K562 (cell line): Measurements from ENCODE around the gene CABP4. TPM values are rescaled to one million over a fixed set of nuclear protein-coding genes. Genes with fewer than 3 reads are reported as not detected.

Experiments used
- ARID4B ChIP-seq: sonication (generic); formaldehyde crosslinking; IDR thresholded peaks from 2 replicates; pipeline ENCODE4 v1.8.0; 2022; ENCODE audit warnings: mild to moderate bottlenecking, missing genetic modification reagents
- BACH1 ChIP-seq: fragments of 200-800 bp; sonication (Bioruptor generic); IDR thresholded peaks from 2 replicates; pipeline ENCODE4 v1.6.1; 2016; ENCODE audit warnings: missing genetic modification characterization, missing compliant biosample characterization
- GABPB1 ChIP-seq: sonication (generic); formaldehyde crosslinking; IDR thresholded peaks from 2 replicates; pipeline ENCODE4 v1.8.0; 2022; ENCODE audit warnings: mild to moderate bottlenecking, missing genetic modification reagents
- HNRNPK ChIP-seq: fragments of 200-400 bp; formaldehyde crosslinking; IDR thresholded peaks from one replicate; pipeline ENCODE4 v1.6.1; 2018; ENCODE audit warnings: mild to moderate bottlenecking, low read depth, low read length; ENCODE audit not compliant: poor library complexity, severe bottlenecking
- KLF16 ChIP-seq: IDR thresholded peaks from 2 replicates; pipeline ENCODE4 v1.6.1; 2016; ENCODE audit warnings: antibody characterized with exemption
- NEUROD1 ChIP-seq: fragments of 150-350 bp; IDR thresholded peaks from 2 replicates; pipeline ENCODE4 v1.6.1; 2014; ENCODE audit warnings: borderline replicate concordance, low read length, low read depth; ENCODE audit not compliant: partially characterized antibody
- NFXL1 ChIP-seq: fragments of 450-650 bp; formaldehyde crosslinking; IDR thresholded peaks from 2 replicates; pipeline ENCODE4 v1.4.0; 2021; ENCODE audit warnings: mild to moderate bottlenecking
- NR0B1 ChIP-seq: fragments of 450-650 bp; IDR thresholded peaks from one replicate; pipeline ENCODE4 v1.6.1; 2018; ENCODE audit warnings: mild to moderate bottlenecking, moderate library complexity; ENCODE audit not compliant: partially characterized antibody
- RBM39 ChIP-seq: fragments of 200-400 bp; formaldehyde crosslinking; optimal IDR thresholded peaks from 2 replicates; pipeline ENCODE3; 2018; ENCODE audit warnings: low read depth, low read length
- STAT6 ChIP-seq: sonication (generic); formaldehyde crosslinking; IDR thresholded peaks from 2 replicates; pipeline ENCODE4 v1.8.1; 2023; ENCODE audit warnings: mild to moderate bottlenecking, missing genetic modification reagents
- TRIM24 ChIP-seq, 2 experiments: fragments of 450-650 bp; IDR thresholded peaks; 2 replicates each; pipeline ENCODE4 v1.6.1; 2016
- TSHZ1 ChIP-seq: fragments of 250-450 bp; sonication (Bioruptor Pico); IDR thresholded peaks from 2 replicates; pipeline ENCODE4 v1.4.0; 2020; ENCODE audit warnings: mild to moderate bottlenecking, moderate library complexity
- ZBTB12 ChIP-seq: fragments of 250-450 bp; sonication (Bioruptor Pico); IDR thresholded peaks from 2 replicates; pipeline ENCODE4 v1.4.0; 2020
- polyA plus RNA-seq, 8 experiments: library from polyadenylated mRNA; depleted of rRNA in 4 of 8; stranded (reverse) in 5 of 8; unstranded in 3 of 8; fragments of >200 nt; fragmentation: Nextera tagmentation in 2 of 8; fragmentation: Illumina TruSeq in 1 of 8; extraction: Ambion mirVana in 2 of 8; extraction: Trizol in 1 of 8; gene quantifications; 2 replicates each; pipeline versions ENCODE4 v1.2.1 to v1.2.3, GENCODE V29; 2011 to 2014; ENCODE audit warnings: inconsistent platforms in 1 of 8, missing spikeins in 1 of 8
- total RNA-seq, 7 experiments: library from RNA; depleted of rRNA in 6 of 7; stranded (reverse); fragments of >200 nt in 6 of 7; fragmentation: Illumina TruSeq in 2 of 7; extraction: Trizol in 2 of 7; gene quantifications; 2 replicates each; pipeline versions ENCODE4 v1.2.1 to v1.2.3, GENCODE V29; 2011 to 2021; ENCODE audit warnings: low replicate concordance in 1 of 7

The CABP4 gene
- total and polyA plus RNA-seq, 9 of the 15 experiments (the other 6 are each of a cell fraction or from before 2014, with no cell fraction given): 0.11 TPM; not detected in 8

GRCh38 chr11:67505605-67506396 lies 50.6 kb downstream of the CABP4 start (continued):
- TF ChIP-seq NR0B1 (no peak), NFXL1 (CRISPR knock-in tag) (no peak), BACH1 (no peak), GABPB1 (CRISPR knock-in tag) (peak; percentile 49; the same call in 1 of the 2 replicates), HNRNPK (no peak), ZBTB12 (CRISPR knock-in tag) (no peak), KLF16 (peak; percentile 18; the same call in 1 of the 2 replicates), RBM39 (no peak), TSHZ1 (CRISPR knock-in tag) (no peak), TRIM24 (IDR thresholded peaks at IDR 0.05) (no peak), NEUROD1 (peak; percentile 35), ARID4B (peak; percentile 13; the same call in 1 of the 2 replicates), STAT6 (CRISPR knock-in tag) (no peak)
